ENCODE measurements around the gene NAV2.

DNA sequence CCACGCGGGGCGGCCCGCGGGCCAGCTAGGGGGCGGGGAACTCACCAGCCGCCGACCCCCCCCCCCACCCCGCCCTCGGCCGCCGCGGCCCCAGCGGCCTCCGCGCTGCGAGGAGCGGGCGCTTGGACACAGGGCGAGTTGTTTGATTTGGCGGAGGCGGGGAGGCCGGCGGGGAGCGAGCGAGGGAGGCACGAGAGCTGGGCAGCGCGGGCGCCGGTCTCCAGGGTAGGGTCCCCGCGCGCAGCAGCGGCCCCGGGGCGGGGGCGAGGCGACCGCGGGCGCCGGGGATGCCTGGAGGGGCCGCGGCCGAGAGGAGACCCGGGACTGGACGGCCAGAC is 64.4 kb downstream of the NAV2 start:
- no peak for TF ChIP-seq EZH2 (IDR thresholded peaks at IDR 0.05; ENCODE audit: low read length)
- TF ChIP-seq, protein P1, sequence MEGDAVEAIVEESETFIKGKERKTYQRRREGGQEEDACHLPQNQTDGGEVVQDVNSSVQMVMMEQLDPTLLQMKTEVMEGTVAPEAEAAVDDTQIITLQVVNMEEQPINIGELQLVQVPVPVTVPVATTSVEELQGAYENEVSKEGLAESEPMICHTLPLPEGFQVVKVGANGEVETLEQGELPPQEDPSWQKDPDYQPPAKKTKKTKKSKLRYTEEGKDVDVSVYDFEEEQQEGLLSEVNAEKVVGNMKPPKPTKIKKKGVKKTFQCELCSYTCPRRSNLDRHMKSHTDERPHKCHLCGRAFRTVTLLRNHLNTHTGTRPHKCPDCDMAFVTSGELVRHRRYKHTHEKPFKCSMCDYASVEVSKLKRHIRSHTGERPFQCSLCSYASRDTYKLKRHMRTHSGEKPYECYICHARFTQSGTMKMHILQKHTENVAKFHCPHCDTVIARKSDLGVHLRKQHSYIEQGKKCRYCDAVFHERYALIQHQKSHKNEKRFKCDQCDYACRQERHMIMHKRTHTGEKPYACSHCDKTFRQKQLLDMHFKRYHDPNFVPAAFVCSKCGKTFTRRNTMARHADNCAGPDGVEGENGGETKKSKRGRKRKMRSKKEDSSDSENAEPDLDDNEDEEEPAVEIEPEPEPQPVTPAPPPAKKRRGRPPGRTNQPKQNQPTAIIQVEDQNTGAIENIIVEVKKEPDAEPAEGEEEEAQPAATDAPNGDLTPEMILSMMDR (optimal IDR thresholded peaks at IDR 0.05 in 1 of 3, IDR thresholded peaks at IDR 0.05 in 1 of 3, conservative IDR thresholded peaks at IDR 0.05 in 1 of 3; ENCODE audit: extremely low read depth in 1 of 3, insufficient read depth in 2 of 3, low read length in 3 of 3) = no peak
